Activated naive CD4-positive, alpha-beta T cell treated with anti-CD3 and anti-CD28 coated beads, Interleukin-2, amount 50 U/mL, for 16 hours (primary cell): ENCODE measurements around the gene CSRP3.
"Not testable (repeated sequence)": the region's sequence is repeated elsewhere in the genome, so short reads cannot be mapped to it uniquely, and the experiment has no call there.

Source experiments
- DNase-seq: peaks from one replicate; pipeline ENCODE4 v3.0.0-alpha.2; 2020

The CSRP3 gene

DNA sequence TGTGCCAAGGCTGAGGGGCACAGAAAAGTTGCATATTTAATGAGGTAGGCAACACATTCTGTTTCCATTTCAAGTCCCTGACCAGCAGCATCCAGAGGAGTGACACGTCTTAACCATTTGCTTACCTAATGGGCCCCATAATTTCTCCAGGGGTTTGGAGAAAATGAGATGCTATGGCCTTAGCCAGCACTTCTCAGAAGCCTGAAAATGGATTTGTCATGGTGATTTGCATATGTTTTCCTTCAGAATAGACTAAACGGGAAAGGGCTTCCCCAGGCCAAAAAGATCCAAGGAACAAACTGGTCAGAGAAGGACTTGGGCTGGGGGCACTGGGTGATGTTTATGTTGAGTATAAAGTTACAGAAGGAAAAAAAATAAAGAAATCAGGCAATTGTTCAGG, 16.7 kb downstream of the CSRP3 start:
- no peak for DNase-seq

DNA sequence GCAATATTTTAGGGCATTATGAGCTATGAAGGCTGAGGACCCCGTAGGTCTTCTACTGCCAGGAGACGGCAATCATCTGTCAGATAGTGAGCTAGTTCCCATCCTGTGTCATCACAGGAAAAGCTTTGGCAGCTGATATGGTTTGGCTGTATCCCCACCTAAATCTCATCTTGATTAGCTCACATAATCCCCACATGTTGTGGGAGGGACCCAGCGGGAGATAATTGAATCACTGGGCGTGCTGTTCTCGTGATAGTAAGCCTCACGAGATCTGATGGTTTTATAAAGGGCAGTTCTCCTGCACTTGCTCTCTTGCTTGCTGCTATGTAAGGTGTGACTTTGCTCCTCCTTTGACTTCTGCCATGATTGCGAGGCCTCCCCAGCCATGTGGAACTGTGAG, 18.1 kb downstream of the CSRP3 start:
- DNase-seq, result no peak

DNA sequence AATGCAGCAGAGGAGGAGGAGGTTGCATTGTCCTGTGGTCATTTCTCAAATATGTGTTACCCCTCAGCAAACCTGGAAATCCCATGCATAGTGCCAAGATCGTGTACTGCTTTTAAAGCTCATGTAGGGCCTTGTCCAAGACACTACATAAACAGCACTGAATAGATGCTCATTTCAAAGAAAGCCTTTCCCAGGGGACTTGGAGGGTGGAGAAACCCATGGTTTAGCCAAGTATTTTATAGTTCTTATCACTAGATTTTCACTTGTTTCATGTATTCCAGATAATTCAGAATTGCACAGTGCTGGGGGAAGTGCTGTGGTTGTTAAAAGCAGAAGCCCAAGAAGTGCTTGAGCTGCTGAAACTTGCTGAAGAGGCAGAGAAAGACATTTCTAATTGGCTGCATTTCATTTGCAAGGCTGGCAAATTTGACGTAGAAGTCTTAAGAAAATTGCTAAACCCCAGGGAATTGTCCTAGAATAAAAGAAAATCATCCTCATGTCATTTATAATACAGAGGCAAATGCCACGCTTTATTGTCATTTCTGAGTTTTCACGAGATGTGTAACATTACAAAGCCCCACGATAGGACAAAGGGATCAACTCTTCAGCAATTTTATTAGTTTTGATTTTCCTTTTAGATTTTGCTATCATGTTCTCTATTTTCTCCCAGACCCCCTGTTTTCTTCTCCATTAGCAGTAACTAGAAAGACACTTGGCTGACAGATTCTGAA, 20.1 kb downstream of the CSRP3 start:
- no peak for DNase-seq

DNA sequence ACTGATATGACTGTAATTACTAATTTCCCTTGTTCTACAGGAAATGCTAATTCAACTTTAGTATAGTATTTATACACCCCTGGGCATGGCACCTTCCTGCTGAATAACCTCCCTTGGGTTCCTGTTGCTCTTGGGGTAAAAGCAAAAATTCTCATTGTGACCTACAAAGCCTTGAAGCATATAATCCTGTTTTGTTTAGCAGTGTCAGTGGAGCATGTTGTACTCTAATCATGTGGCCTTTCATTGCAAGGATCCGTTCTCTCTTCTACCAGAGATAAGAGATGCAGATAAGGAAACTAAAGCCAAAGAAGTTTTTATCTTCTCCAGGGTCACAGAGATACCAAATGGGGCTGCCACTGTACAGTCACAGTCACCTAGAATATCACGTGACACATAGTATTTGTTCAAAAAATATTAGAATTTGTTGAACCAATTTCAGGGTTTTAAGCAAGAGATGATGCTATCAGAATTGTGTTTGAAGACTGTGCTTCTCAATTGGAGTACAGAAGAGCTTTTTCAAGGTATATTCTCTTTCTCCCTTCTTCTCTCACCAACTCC, 25.1 kb downstream of the CSRP3 start:
- DNase-seq, result no peak

DNA sequence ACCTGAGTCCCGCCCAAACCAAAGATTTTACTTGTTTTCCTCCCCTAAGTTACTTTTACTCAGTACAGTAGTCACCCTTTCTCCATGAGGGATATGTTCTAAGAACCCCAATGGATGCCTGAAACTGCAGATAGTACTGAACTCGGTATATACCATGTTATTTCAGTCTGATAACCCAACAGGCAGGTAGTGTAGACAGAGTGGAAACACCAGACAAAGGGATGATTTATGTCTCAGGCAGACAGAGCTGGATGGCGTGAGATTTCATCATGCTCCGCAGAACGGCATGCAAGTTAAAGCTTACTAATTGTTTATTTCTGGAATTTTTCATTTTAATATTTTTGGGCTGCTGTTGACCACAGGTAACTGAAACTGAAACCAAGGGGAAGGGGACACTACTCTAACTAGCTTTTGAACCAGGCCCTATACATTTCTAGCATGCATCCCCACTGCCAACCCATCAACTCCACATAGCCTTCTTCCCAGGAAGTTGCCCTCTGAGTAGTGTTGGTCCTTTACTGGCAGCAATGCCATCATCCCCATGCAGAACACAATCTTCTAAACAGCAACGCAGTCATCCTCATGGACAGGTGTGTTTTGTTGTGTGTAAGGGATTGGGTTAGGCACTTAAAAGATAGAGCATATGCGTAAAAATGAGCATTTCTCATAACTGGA, 27.7 kb downstream of the CSRP3 start:
- no peak for DNase-seq

DNA sequence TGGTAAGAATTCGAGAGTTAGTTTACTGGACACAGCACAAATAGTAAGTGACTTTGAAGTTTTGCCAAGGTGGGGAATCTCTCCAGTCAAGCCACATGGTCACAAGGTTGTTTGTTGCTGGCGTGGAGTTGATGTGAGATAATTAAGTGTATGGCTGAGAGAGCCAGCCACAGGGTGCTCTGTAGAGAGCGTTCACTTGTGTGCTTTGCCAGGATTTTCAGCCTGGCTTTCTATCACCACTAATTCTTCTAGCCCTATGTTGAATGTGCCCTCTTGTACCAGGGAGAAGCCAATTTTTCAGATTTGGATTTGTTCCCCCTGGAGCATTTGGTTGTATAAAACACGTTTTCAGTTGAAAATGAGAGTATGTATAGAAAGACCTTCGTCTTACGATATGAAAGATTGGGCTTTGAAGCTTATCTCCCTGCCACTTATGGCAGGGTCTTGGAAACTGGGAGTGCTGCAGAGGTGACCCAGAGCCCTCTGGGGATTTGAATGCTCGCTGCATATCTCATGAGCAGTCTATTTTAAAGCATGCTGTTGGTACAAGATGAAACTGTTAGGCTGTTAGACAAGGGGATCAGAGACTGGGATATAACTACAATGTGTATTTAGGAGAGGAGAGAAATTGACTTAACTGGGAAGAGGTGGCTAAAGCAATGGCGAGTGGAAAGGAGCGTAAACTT, 28.6 kb downstream of the CSRP3 start:
- no peak for DNase-seq

DNA sequence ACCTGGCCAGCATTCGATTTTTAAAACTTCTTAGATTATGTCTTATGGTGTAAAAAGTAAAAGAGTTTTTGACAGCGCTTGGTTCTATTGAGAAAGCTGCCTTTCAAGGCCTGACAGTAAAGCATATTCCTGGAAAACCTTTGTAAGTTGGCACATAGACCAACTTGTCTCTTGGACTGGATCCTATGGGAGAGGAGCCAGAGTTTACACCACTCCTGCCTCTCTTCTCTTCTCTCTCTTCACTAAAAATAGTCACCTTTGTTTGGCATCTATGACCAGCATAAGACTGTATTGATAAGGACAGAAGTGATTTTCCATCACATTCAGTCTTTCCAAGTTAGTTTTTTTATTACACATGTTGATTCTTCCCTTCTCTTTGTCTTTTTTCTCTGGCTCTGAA, 33.7 kb downstream of the CSRP3 start:
- DNase-seq, result no peak

DNA sequence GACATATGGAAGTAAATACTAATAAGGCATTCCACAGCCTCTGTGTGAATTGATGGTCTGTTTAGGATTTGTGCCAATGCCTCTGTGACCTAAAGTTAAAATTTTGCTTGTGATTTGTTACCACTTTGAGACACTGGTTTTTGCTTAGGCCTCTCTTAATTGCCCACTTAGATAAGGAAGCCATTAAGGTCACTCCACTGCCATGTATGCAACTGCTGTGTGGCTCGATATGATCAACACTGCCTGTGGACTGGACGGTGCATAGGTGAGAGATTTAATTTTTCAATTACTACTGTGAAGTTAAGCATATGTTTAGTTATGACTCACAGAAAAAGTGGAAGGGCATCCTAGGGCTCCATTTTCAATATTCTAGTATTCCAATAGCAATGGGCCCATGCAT, 36.9 kb downstream of the CSRP3 start:
- no peak for DNase-seq

DNA sequence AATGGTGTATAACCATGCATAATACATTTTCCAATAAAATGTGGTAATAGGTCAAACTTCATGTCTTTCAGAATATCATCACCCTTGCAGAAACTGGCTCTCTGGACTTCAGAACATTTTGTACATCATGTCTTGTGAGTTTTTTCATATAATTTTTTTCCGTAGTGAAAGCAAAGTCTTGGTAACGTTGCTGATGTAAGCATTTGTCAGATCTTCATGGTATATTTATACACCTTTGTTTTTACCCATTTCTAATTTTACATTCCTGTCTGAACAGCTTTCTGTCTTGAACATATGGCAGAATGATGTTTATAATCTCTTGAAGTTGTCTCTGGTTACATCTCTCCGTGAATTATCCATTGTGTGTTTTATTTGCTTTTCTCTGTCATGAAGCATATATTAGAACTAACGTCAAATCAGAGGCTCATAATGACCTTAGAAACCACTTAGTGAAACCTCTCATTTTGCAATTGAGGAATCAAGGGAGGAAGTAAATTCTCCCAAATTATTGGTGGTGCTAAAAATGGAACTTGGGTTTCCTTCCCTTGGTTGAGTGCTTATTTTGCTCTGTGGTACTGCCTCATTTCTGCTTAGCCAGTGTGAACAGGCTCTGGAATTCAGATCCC, 37.4 kb downstream of the CSRP3 start:
- DNase-seq, result no peak

DNA sequence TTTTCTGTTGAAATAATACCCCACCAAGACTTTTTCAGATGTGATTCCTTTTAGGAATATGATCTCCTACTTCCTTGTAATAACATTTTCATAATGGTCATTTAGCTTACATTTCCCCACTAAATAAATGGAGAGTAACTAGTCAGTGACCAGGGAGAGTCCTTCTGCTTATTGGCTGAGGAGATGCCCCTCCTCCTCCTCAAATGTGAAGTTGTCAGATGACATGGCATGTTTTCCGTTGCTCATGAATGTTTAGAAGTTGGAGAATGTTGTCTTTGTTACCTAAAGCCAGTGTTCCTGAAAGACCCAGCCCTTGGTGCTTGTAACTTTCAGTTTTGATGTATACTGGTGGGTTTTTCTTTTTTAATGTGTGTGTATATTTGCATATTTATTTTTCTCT, 38.2 kb downstream of the CSRP3 start:
- no peak for DNase-seq

DNA sequence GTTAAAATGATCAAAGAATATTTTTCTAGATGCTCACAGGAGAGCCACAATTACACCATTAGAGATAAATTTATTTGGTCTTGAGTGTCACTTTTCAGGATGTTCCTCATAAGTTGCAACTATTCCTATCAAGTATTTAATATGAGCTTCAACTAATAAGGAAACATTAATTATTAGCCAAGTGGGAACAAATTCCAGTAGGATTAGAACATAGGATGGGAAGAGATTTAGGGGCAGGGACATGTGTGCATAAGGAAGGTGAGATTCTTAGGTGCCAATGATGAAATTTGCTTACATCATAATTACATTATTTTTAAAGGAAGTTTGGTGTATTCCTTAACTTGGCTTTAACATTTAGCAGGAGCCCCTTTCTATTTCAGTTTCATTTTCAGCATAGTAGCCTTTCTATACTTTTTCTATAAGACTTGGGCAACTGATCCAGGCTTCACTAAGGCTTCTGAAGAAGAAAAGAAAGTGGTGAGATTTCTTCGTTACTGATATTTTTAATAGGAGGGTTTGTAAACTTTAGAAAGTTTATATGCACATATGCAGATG, 38.8 kb downstream of the CSRP3 start:
- no peak for DNase-seq

DNA sequence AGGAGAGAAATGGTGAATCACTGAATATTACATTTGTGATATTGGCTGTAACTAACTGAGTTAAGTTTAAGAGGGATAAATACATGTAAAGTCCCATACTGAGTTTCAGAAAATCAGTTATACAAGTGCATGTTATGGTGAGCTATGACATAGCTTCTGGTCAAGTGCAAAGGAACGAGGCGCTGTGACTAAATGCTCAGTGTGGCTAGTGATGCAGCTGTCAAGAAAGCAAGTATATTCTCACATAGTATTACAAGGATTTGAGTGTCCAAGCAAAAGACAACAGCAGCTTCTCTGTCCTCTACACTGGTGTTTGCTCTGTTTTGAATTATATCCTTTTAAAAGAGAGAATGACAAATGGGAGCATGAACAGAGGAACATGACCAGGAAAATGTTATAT, 40.1 kb downstream of the CSRP3 start:
- no peak for DNase-seq

DNA sequence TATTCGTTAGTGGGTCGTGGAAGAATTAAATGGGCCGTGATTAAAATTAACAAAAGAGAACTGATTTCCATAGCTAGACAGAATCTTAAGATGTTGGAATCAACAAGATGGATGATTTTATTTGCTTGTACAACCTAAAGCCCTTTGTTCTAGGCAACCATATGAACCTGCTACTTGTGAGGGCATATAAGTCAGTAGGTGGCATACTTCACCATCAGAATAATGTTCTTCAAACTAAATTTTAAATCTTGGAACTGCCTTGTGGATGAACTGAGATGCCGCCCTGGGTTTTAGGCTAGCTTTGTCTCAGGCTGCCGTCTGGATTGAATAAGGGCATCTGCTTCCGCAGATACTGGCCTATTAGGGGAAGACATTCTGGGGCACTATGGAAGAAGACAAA, 40.9 kb downstream of the CSRP3 start:
- DNase-seq, result no peak

DNA sequence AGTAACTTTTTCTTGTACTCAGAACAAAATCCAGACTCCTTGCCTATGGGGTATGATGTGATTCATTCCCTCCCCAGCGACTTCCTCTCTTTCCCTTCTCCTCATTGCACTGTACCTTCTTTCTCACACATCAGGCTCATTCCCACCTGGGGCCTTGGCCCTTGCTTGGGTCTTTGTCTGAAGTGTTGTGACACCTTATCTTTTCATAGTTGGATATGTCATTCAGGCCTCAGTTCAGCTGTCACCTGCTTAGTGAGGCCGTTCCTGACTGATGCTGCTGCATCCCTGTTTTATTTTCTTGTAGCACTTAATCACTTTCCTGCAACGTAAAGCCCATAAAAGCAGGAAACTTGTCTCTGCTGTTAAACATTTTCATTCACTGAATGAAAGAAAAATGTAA, 44.9 kb downstream of the CSRP3 start:
- no peak for DNase-seq

DNA sequence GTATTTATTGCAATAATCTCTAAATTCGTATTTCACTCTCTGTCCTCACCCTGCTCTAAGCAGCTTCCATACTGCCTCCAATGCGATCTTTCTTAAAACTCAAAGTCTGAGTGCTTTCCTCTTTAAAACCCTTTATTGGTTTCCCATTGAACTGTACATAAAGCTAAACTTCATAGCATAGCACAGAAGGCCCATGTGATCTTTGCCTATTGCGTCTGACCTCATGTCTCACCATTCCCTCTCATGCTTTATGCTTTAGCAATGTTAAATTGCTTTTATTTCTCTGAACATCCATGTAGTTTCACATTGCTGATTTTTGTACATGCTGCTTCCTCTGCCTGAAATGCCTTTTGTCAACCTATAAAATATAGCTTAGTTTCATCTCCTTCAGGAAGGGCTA, 56.5 kb downstream of the CSRP3 start:
- no peak for DNase-seq

DNA sequence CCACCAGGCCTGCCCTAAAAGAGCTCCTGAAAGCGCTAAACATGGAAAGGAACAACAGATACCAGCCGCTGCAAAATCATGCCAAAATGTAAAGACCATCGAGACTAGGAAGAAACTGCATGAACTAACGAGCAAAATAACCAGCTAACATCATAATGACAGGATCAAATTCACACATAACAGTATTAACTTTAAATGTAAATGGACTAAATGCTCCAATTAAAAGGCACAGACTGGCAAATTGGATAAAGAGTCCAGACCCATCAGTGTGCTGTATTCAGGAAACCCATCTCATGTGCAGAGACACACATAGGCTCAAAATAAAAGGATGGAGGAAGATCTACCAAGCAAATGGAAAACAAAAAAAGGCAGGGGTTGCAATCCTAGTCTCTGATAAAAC, 64.9 kb downstream of the CSRP3 start:
- not testable (repeated sequence) for DNase-seq

DNA sequence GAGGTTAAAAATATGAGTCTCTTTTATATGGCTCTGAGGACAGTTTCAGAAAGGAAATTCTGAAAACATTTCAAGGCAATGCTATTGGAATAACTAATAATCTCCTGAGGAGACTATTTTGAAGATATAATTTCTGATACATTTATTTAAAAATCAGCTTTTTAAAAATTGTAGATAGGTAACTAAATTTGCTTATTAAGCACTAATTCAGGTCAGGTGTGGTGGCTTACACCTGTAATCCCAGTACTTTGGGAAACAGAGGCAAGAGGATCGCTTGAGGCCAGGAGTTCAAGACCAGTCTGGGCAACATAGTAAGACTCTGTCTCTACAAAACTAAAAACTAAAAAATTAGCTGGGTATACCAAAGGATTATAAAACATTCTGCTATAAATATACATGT, 67.8 kb downstream of the CSRP3 start:
- DNase-seq, result no peak
